H1 (cell line): ENCODE measurements around the gene FAM228B. TPM values are rescaled to one million over a fixed set of nuclear protein-coding genes. Genes with fewer than 3 reads are reported as not detected.

Experiments
- CHD1 ChIP-seq: IDR thresholded peaks from 2 replicates; pipeline ENCODE4 v1.6.1; 2012; ENCODE audit warnings: low read depth, low read length, improper control_type of control experiment
- EZH2 ChIP-seq: fragments of 200-600 bp; sonication (generic); IDR thresholded peaks from 2 replicates; pipeline ENCODE4 v1.7.1; 2012; ENCODE audit warnings: low read depth, mild to moderate bottlenecking, moderate library complexity, low read length, inconsistent platforms; ENCODE audit not compliant: severe bottlenecking
- HDAC6 ChIP-seq: IDR thresholded peaks from one replicate; pipeline ENCODE4 v1.7.1; 2012; ENCODE audit warnings: low read depth, mild to moderate bottlenecking, inconsistent platforms, low read length, moderate library complexity
- RAD21 ChIP-seq, 2 experiments: IDR thresholded peaks in 1 of 2; conservative IDR thresholded peaks in 1 of 2; 2 replicates each; pipeline ENCODE4 v1.6.1; 2011; ENCODE audit warnings: low read depth in 2 of 2, low read length in 2 of 2, improper control_type of control experiment in 1 of 2, inconsistent platforms in 1 of 2, mild to moderate bottlenecking in 1 of 2, moderate library complexity in 1 of 2
- SIN3A ChIP-seq, 2 experiments: IDR thresholded peaks in 1 of 2; conservative IDR thresholded peaks in 1 of 2; 2 replicates each; pipeline ENCODE4 v1.6.1; 2011 to 2012; ENCODE audit warnings: low read length in 2 of 2, improper control_type of control experiment in 1 of 2, low read depth in 1 of 2, mild to moderate bottlenecking in 1 of 2
- polyA plus RNA-seq, 7 experiments: library from polyadenylated mRNA; depleted of rRNA in 3 of 7; stranded (reverse) in 5 of 7; unstranded in 2 of 7; fragments of >200 nt in 5 of 7; fragments of 200-250 nt in 2 of 7; gene quantifications; 1 replicate in 5 of 7; 2 replicates in 1 of 7; 4 replicates in 1 of 7; pipeline versions ENCODE4 v1.2.1 to v1.2.3, GENCODE V29; 2011 to 2013; ENCODE audit warnings: missing spikeins in 2 of 7, mixed read lengths in 2 of 7
- total RNA-seq: library from RNA; stranded (reverse); fragmentation: NEBNext Ultra II Directional; extraction: Animal tissue kit (Norgen Biotek cat#: 25700); gene quantifications from 2 replicates; pipeline ENCODE4 v1.2.1, GENCODE V29; 2021
- TF ChIP-seq, protein P1 (sequence below): IDR thresholded peaks from 2 replicates; pipeline ENCODE4 v1.6.1; 2011; ENCODE audit warnings: low read length, improper control_type of control experiment

FAM228B gene
- total and polyA plus RNA-seq, 2 of the 8 experiments (the other 6 are each of a cell fraction or from before 2014, with no cell fraction given), result 1.4 to 3.2 TPM

GRCh38 chr2:24080701-24081100, 42.6 kb upstream of the FAM228B start (continued):
- TF ChIP-seq, protein P1, sequence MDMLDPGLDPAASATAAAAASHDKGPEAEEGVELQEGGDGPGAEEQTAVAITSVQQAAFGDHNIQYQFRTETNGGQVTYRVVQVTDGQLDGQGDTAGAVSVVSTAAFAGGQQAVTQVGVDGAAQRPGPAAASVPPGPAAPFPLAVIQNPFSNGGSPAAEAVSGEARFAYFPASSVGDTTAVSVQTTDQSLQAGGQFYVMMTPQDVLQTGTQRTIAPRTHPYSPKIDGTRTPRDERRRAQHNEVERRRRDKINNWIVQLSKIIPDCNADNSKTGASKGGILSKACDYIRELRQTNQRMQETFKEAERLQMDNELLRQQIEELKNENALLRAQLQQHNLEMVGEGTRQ, result no peak
- no peak for TF ChIP-seq CHD1
- TF ChIP-seq HDAC6, result no peak
- TF ChIP-seq EZH2, result no peak
- TF ChIP-seq SIN3A (conservative IDR thresholded peaks at IDR 0.05 in 1 of 2, IDR thresholded peaks at IDR 0.05 in 1 of 2; ENCODE audit: low read depth in 1 of 2, low read length in 2 of 2), result no peak
- TF ChIP-seq RAD21 (IDR thresholded peaks at IDR 0.05 in 1 of 2, conservative IDR thresholded peaks at IDR 0.05 in 1 of 2; ENCODE audit: low read depth in 2 of 2, low read length in 2 of 2), result no peak
